GM21423 (cell line): ENCODE results near the gene MNT.

Experiments
- ATAC-seq: cut with Tn5 transposase; IDR thresholded peaks from one replicate; pipeline ENCODE4 v1.9.1; 2021; ENCODE audit warnings: mild to moderate bottlenecking, moderate library complexity; ENCODE audit not compliant: unreplicated experiment

The MNT gene

GRCh38 chr17:2418572-2418971 lies 17.7 kb upstream of the MNT start:
- no peak for ATAC-seq

GRCh38 chr17:2416010-2416734 lies 15.3 kb upstream of the MNT start:
- ATAC-seq: no peak

GRCh38 chr17:2415081-2415480 lies 14.2 kb upstream of the MNT start:
- no peak for ATAC-seq

- ATAC-seq: no peak
Measured at GRCh38 chr17:2414446-2415064, 13.7 kb upstream of the MNT start.

DNA sequence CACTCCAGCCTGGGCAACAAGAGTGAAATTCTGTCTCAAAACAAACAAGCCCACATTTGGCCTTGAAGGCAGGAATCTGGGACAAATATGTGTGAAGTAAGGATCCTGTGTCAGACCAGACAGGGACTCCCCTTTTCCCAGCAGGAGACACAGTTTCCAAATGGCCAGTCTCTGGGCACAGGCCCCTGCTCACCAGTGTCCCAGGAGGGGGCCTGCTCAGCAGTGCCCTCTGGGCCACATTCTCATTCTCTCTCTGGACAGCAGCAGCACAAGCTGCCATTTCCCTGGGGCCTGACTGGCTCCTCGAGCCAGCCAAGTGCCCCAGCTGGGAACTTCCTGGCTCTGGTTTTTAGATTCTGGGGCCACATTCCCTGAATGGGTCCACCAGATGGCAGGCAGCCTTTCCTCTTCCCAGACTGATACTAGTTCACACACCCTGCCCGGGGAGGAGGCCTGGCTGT lies 11.7 kb upstream of the MNT start:
- no peak for ATAC-seq

GRCh38 chr17:2410951-2411350 lies 10.1 kb upstream of the MNT start:
- ATAC-seq: no peak

DNA sequence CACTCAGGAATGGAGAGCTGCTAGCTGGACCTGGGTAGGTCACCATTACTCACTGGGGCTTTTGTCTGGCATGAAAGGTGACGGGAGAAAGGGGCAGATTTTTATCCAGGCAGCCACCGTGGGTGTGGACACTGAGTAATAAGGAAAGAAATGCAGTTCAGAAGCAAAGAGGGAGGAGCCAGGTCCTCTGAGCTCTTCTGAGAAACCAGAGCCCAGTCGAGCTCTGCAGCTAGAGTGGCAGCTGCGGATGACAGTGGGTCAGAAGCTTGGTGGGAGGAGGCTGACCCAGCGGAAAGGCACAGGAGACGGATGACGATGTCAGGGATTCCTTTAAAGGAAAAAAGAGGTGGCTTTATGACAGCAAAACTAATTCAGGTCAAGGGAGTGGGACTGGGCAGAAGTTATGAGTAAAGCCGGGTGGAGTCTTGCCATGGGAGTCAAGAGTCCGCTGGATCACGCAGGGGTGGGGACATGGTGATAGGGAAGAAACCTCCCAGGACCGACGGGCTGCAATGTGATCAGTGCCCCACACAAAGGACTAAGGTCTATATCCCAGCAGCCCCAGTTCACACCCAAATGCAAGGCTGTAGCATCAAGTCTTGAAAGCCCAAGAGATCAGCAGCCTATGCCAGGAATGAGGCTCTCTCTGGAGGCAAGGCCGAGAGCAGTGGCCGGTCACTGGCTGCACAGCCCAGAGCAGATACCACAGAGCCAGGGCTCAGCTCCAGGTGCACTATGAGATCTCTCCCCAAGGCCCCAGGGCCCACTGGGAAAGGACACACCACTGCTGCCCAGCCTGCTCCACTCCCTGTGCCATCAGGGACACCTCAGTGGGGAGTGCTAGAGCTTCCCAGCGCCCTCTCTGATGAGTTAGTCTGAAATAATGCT lies 6.3 kb upstream of the MNT start:
- ATAC-seq: no peak

DNA sequence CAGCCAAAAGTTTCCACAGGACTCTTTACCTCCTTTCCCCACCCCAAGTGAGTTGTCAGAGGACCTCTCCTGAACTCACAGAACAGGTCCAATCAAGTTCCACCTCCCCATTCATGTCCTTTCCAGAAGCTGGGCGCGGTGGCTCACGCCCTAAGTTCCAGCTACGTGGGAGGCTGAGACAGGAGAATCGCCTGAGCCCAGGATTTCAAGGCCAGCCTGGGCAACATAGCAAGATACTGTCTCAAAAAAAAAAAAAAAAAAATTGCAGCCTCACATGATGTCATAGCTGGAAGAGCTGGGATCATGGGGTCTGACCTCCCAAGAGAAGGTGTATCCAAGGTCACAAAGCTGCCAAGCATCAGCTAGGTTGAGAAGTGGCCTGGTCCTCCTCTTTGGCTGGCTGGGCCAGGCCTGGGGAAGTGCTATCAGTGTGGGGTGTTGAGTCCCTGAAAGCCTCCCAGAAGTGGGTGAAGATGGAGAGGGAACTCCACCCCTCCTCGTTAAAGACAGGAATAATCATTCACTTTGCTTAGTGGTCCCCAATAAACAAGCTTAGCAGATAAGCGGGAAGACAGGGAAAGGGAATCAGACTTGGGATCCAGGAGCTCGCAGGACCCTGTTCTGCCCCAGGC lies 5.5 kb upstream of the MNT start:
- ATAC-seq: no peak

DNA sequence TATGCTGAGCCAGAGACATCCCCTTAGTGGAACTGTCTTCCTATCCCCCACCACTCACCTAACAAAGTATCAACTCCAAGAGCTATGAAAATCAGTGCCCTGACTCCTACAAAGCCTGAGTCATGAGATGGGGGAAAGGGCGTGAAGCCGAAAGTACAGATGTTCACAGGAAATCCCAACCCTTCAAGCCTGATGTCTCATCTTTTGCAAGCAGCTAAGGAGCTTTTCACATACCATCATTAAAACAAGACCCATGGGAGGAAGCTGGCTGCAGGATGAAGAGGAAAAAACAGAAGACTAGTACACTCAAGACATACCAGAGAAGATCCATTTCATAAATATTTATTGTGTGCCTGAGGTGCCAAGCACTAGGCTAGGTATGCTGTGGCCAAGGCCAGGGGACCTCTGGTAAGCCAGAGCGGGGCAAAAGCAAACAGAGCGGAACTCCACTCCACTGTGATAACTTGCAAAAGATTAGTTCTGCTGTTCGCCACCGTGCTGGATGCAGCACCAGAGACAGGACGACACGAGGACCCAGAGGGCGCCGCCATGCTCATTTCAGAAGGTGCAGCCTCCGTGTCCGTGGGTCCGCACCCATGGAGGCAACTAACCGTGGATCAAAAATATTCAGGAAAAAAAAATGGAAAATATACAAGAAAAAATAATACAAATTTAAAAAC lies 4.5 kb upstream of the MNT start:
- ATAC-seq: no peak

GRCh38 chr17:2403044-2403443 lies 2.2 kb upstream of the MNT start:
- no peak for ATAC-seq

DNA sequence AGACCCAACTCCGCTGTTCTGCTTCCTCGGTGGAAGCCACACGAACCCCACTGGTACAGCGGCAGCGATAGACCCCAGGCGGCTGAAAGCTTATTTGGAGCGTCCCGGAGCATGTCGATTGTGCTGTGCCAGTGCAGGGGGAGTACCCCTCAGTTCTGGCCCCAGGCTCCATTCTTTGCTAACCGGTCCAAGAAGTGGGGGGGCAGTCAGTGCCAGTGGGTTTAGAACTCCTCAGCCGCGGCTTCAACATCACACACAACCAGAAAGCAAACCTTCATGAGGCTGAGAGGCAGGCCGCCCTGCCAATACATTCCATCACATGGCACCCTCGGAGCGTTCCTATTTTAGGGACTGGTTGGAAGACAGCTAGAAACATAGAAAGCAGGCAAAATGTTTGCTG lies 1.7 kb upstream of the MNT start:
- ATAC-seq: no peak

- ATAC-seq: peak; percentile 42
Measured at GRCh38 chr17:2401426-2402221, 764 bp upstream of the MNT start.

- no peak for ATAC-seq
Measured at GRCh38 chr17:2400474-2400866, 390 bp downstream of the MNT start.

DNA sequence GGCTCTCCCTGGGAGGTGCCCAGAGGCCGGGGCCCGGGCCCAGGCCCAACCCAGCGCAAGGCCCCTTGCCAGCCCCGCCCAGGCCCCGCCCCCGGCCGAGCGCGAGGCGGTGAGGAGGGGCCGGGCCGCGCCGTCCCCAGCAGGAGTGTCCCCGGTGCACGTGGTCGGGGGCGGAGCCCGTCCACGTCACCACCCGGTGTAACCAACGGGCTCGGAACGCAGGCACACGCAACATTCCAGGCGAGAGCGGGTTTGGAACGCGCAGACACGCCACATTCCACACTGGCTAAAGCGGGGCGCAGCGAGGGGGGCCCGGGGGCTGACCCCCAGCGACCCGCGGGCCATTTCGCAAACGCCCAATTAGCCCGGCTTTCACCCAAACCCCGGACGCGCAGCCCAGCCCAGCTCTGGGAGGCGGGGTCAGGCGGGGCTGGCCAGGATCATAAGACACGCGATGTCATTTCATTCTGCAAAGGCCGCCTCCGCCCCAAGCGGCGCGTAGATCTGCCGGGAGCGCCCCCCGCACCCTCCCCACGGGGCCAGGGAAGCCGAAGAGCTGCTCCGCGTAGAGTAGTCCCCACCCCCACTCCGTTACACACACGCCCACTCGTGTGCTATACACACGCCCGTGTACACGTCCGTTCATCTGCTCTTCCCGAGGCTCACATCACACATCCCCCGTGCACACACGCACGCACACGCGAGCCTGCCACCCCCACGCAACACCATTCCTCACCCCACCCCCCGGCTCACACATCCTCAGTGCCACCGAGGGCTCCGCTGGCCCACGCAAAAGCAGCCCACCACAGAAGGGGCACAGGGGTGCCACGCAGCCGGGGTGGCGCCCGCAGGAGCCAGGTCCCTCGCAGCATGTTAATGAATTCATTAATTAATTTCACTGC lies 1.0 kb downstream of the MNT start:
- ATAC-seq: peak; percentile 37

DNA sequence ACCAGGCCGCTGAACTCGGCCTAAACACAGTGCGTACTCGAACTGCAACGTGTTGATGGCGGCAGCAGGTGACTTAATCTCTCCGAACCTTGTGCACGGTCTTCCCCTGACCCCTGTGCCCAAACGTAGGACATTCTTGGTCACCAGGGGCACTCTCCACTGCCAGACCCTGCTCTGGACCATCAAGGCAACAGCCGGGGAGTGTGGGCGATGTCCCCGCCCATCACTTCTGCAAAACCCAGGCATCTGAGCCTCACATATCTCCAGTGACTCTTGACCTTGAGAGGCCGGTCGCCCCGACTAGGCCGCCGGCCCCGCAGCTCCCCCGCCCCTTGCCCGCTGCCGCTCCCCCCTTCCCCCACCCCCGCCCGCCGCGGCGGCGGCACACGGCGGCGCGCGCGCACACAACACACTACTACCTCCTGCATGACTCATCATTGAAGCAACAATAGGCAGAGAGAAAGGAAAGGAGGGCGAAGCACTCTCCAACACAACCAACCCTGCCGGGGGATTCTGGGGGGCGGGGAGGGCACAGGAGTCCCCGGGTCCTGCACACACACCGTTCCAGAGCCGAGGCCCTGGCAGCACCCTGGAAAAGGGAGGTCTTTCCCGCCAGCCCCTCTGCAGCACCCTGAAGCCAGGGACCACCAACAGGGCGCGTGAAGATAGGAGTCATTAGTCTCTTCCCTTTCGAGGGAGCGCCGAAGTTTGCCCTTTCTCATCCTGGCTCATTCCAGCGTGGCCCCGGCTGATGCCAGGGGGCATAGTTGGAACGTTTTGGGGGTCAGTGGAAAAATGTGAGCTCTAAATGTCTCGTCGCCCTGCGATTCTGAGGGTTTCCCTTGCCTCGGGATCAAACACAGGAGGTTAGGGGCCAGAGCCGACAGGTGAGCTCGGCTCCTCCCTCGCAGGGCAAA lies 1.9 kb downstream of the MNT start:
- ATAC-seq: no peak

GRCh38 chr17:2398182-2398581 lies 2.7 kb downstream of the MNT start:
- no peak for ATAC-seq

DNA sequence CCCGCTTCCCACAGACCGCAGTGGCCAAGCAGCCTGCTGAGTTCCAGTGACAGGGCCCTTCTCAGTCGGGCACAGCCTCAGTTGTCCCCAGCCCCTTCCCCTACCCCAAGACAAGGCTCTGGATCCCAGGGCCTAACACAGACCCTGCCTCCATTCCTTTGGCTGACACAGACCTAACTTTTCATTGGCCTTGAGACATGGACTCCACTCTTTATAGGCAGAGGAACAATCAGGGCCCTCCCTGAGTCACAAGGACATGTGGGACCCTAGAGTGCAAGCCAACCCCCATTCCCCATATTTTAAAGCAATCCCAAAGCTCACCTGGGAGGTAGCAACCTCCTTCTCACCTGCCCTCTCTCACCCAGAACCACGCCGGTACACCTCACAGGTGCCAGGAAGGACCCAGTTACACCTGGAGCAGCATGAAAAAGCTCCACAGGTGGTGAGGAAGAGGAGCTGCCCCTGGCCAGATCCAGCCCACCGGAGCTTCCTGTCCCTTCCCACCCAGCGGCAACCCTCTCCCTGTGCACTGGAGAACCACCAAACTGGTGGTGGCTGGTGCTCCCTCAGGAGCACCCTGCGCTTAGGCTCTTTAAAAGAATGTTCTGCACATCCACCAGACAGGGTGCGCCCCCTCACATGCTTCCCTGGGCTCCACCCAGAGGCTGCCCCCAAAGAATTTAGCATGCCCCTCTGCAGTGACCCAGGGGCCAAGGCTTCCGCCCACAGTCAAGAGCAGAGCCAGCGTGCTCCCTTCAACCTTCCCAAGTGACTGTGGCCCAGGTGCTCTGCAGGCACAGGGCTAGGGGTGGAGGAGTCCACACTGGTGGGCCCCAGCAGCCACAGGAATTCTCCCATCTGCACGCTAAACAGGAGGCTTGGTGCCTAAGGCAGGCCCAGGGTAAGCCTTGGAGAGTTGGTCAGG lies 3.4 kb downstream of the MNT start:
- no peak for ATAC-seq
